GM19395 (cell line): ENCODE data around the gene E2F6.

ENCODE experiments used
- ATAC-seq: cut with Tn5 transposase; IDR thresholded peaks from one replicate; pipeline ENCODE4 v1.9.1; 2021; ENCODE audit warnings: mild to moderate bottlenecking, moderate library complexity; ENCODE audit not compliant: unreplicated experiment

E2F6 gene, protein sequence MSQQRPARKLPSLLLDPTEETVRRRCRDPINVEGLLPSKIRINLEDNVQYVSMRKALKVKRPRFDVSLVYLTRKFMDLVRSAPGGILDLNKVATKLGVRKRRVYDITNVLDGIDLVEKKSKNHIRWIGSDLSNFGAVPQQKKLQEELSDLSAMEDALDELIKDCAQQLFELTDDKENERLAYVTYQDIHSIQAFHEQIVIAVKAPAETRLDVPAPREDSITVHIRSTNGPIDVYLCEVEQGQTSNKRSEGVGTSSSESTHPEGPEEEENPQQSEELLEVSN

DNA sequence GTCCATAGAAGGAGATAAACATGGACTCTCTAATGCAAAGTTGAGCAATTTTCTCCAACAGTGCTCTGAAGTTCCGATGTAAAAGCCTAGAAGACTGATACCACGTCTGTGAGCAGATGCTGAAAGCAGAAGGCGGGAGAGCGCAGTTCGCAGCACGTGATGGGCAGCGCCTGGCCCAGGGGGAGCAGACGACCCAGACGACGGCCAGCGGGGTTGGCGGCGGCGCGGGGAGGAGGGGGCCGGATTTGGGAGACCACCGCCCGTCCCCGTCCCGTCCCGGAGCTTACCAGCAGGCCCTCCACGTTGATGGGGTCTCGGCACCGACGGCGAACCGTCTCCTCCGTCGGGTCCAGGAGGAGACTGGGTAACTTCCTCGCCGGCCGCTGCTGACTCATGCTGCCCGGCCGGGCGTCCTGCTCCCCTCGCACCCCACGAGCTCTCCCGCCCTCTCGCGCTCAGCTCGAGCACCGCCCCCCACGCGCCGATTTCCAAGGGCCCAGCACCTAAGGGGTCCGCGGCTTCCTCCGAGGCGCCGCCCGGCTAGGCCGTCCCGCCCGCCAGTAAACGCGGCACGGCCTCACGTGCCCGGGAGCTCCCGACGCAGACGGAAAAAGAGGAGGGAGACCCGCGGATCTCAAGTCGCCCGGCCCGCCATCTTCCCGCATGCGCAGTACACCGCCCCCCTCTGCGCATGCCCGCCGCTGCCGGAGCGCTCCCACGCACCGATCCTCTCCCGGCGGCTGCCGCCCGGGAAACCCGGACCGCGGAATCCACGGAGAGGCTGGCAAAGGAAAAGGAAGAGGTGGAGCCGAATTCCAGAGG lies at the start of gene E2F6:
Gene E2F6 (minus strand): TSS at position 677 of the 822 bp plus-strand sequence. CDS start 282 bp downstream, at position 395.
- ATAC-seq, result peak; percentile 67

DNA sequence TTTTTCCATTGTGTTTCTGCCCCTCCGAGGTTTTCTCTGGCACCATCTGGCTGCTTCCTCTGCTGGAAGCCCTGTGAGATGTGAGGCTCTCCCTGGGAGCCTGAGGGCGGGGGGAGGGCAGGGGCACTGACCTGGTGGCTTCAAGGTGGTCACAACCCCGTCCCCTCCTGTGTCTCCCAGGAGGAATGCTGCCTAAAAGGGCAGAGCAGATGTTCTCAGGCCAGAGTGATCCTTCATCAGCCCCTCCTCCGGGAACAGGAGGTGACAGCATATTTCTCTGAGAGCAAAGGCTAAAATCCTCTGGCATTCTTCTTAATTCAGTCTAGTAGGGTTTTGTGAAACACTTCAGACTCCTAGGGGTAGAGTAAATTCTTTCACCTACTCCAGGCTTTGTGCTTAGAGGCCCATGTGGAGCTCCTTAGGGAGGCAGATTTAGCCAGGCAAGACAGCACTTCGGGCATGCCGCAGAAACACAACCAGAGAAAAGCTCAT lies 49.6 kb upstream of the E2F6 start:
- ATAC-seq, result no peak

DNA sequence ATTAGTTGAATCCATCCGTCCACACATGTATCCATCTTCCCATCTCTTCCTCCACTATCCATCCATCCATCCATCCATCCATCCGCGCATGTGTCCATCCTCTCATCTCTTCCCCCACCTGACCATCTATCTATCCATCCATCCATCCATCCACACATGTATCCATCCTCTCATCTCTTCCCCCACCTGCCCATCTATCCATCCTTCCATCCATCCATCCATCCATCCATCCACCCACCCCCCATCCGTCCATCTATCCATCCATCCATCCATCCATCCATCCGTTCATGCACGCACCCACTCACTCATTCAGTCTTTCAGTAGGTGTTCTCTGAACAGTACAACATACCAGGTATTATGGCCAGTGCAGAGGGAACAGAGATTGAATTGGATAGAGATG lies 48.9 kb upstream of the E2F6 start:
- ATAC-seq, result no peak

DNA sequence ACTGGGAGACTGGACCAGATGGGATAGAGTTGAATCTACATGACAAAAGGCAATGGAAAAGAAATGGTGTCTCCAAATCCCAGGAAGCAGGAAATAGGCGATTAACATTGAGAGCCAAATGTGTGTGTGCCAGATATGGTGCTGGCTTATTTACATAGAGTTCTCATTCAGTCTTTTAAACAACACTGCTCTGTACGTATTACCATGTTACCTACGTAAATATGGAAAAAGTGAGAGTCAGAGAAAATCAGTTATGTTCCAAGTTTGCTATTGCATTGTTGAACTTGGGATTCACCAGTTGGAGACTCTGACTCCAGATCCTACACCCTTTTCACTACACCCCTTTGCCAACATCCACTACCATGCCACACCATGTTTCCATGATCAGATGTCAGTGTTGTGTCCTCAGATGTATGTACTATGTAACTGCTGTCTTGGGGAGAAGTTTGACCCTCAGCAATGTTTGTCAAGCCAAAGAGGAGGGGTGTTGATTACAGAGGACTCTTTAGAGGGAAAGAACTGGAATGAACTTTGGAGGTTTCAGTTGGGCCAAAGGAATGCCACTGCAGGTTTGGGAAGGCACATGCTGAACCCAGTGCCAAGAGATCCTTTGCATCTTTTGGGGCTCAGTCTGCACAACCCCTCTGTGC lies 48.2 kb upstream of the E2F6 start:
- ATAC-seq, result no peak

DNA sequence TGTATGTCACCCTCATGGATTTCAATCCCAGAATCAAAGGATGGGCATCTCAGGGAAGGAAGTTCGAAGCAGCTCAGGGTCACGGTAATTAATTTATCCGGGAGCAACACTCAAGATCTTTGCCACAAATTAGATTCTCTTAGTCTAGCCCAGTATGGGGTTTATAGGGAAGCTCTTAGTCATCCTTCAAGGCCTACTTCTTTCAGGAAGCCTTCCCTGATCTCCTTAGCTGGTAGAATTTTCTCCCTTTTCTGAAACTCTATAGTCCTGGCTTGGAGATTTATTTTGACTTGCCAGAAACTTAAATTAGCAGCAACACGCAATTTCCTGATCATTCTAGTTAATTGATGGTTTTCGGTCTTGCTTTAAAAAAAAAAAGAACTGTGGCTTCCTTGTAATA lies 47.4 kb upstream of the E2F6 start:
- ATAC-seq, result no peak

DNA sequence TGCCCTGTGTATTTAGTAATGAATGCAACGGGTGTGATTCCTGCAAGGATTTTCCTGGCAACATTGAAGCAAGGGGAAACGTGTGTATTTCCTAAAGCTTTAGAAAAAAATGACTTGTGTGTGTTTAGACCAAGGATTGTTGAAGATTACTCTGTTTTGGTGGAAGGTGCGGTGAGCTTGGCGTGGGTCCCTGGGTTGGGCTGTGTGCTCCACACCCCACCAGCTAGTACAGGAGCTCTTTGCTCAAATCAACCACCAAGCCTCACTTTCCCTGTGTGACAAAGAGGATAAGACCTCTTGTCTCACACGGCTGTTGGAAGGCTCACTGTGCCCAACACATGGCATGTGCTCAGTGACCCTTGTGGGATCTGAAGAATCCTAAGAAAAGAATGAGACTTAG lies 46.5 kb upstream of the E2F6 start:
- ATAC-seq, result no peak

DNA sequence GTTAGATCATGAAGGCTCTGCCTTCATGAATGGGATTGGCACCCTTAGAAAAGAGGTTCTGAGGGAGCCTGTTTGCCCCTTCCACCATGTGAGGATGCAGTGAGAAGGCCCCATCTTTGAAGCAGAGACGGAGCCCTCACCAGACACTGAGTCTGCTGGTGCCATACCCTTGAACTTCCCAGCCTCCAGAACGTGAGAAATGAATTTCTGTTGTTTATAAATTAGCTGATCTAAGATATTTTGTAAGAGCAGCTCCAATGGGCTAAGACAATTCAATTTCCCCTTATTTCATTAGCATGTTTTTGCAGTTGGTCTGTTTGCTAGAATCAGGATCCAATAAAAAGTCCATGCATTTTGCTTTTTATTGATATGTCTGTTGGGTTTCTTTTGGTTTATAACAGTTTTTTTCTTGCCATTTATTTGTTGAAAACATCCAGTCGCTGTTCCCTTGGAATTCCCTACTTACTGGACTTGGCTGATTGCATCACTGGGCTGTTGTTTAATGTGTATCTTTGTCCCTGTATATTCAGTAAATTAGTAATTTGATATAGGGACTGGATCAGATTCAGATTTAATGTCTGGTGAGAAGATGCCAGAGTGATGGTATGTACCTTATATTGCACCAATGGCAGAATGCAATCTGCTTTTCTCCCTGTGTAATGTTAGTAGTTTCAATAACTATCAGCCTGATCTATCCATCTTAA lies 43.8 kb upstream of the E2F6 start:
- no peak for ATAC-seq

DNA sequence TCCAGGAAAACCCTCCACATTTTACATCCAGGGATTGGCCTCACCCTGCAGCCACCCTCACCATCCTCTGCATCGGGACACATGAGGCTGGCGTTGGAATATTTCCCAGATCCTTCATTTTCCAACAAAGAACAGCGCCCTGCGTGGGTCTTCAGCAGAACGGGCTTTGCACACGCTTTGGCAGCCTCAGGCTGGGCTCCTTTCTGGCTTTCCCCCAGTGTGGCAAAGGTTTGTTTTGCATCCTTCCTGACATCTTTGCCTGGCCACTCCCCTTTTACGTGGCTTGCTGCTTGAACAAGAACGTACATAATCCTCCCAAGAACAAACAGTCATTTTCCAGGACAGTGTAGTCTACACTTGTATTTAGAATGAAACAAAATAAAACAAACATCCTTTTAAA lies 42.3 kb upstream of the E2F6 start:
- no peak for ATAC-seq

DNA sequence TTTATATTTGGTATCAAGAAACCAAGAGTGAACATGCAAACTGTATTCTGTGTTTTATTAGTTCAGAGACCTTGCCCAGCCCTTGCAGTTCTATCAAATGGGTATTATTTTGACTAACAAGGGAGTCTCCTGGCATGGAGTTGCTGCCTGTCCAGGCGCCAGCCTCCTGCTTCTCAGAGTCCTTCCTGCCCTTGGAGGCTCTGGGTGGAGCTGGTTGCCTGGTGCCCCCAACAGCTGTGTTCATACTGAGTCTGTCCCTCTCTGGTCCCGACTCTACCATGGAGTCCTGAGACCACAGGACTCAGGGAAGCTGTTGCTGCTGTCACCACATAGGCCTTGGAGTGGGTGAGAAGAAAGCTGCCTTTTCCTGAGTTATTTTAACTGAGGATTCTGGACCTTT lies 41.6 kb upstream of the E2F6 start:
- no peak for ATAC-seq

DNA sequence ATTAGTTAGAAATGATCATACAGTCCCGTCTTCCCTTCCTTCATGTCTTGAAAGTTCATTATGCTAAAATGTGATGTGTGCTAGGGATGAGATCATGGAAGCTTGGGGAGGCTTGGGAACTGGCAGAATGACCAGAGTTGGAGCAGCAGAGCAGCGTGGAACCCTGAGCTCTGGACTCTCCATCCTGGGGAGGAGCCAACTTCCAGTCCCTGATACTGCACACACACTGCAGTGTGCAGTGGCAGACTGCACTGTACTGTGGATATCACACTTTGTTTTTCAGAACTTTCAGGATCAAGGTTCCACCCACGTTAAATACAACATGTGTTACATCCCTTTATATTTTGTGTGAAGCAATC lies 40.6 kb upstream of the E2F6 start:
- no peak for ATAC-seq

DNA sequence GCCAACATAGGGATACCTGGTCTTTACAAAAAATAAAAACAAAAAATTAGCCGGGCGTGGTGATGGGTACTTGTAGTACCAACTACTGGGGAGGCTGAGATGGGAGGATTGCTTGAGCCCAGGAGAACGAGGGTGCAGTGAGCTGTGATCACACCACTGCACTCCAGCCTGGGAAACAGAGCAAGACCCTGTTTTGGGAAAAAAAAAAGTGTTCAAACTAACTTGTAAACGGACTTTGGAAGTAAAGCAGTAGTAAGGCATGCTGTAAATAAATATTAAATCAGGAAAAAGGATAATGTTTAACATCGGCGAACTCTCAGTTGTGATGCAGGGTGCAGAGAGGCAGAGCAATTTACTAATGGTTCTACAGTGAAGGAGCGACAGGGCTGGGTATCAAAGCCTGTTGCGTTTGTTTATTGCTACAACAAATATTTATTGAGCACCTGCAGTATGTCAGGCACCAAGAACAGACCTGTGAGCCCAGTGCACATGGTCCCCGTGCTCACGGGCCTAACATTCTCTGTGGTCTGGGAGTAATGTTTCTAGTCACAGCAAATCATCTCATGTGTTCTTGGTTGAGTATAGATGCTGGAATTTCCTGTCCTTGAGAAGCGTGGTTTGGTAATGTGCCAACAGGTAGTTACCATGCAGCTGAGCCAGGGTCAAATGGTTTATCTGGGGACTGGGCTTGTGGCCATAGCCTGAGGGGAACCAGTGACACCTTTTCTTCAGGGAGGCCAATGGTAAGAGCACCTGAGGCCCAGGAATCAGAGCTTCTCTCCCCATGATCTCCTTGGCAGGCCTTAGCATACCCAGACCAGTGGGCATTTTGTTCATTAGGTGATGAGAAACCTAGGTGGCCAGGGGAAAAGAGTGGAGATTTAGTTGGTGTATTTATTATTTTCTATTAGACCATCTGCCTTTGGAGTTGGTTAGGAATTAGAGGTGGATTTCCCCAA lies 40.0 kb upstream of the E2F6 start:
- no peak for ATAC-seq

DNA sequence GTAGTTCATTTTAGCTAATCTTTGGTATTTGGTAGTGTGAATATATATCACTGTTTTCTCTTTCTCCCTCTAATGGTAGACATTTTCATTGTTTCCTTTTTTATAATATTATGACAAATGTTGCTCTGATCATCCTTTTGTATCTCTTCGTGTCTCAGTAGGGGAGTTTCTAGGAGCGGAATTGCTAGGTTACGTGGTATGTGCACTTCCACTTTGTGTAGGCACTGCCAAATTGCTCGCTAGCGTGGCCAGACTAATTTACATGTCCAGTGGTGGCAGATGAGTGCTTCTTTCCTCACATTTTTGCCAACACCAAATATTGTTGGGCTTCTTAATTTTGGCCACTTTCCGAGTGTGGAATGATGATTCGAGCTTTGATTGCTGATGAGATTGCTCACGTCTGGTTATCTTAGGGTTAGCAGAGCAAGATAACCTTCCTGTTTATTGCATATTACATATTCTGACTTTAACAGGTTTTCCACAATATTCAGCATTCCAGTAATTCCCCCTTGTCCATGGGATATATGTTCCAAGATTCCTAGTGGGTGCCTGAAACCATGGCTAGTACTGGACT lies 37.5 kb upstream of the E2F6 start:
- ATAC-seq, result no peak

DNA sequence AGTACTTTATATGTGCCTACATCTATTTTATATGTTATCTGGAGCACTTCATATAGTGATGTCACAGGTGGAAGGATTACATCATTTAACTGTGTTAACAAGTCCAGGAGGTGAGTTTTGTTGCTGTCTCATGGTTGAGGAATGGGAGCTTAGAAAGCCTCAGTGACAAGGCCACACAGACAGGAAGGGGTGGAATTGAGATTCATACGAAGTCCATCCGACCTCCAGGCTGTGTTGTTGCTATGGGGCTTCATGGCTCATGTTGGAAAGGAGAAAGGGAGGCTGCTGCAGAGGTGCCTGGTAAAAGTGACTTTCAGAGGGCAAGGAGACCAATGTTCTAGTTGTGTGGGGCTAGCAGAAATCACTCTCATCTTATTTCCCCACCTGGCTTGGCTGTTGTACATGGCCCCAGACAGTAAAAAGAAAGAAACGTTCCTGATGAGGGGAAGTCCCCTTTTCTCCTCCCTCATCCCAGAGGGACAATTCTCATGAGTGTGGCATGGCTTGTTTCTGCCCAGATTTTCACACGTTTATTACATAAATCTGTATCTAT lies 36.9 kb upstream of the E2F6 start:
- no peak for ATAC-seq

DNA sequence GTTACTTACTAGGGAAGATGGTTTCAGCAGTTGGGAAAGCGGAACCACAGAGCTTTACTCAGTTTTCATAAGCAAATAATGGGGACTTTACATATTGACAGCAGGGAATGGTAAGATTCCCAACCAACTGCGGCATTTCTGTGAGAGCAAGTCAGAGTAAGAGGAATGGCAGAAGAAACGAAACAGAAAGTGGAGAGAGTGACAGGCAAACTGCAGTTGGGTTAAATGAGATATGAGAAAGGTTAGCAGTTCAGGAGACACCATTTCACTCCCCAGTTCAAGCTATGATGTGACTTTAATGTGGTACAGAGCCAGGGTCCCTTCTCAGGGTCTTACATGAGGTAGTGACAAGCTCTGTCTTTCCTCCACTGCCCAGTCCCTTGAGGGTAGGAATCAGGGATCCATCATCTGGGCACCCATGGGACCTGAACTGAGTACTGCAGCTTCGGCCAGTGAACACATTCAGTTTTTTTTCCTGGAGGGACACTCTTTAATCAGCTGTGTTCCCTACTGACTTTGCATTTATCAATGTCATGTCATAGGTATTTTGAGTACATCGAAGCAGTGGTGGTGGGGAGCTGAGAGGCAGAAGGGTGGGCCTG lies 34.8 kb upstream of the E2F6 start:
- ATAC-seq, result no peak

DNA sequence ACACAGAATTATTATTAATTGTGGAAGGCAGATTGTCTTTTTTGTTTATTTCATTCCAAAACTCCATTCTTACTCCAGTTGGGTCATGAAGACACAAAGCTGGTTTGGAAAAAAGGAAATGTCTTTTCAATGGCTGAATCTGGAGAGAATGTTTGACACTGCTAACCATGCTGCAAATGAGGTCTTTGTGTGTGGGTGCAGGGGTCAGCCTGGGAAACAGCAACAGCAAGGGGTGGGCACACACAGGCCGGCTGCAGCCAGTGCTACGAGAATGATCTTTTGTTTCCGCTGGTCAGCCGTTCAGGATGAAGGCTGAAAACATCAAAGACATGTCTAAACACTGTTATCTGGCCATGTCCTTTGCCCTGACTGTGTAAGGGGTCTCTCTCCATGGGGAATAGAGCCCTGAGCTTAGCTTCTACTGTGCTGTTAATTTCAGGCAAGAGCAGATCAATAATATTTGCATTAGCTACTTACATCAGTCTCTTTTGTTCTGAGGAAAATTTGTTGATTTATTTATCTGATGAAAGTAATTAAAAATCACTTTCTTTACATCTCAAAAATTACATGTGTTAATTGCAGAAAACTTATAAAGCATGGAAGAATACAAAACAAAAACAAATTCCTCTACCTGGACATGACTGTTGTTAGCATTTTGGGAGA lies 33.3 kb upstream of the E2F6 start:
- no peak for ATAC-seq

DNA sequence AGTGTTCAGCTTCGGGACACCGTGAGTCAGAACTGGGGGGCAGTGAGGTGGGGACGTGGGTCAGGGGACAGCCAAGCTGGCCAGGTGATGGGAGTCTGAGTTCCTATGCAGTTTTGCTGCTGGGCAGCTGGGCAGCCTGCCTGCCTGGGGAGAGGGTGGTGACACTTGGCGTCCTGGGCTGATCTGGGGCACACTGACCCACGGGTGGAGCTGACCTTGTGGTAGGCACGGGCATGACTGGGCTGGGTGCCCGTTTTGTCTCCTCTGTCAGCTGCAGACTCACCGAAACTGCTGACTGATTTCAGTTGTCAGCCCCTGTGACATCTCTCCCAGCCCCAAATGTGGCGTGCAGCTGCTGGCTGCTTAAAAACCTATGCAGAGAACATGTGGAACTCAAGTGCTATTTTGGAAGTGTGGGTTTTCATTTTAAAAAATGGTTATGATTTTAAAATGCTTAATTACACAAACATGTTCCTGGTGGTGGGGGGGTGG lies 32.6 kb upstream of the E2F6 start:
- peak; percentile 76 for ATAC-seq

DNA sequence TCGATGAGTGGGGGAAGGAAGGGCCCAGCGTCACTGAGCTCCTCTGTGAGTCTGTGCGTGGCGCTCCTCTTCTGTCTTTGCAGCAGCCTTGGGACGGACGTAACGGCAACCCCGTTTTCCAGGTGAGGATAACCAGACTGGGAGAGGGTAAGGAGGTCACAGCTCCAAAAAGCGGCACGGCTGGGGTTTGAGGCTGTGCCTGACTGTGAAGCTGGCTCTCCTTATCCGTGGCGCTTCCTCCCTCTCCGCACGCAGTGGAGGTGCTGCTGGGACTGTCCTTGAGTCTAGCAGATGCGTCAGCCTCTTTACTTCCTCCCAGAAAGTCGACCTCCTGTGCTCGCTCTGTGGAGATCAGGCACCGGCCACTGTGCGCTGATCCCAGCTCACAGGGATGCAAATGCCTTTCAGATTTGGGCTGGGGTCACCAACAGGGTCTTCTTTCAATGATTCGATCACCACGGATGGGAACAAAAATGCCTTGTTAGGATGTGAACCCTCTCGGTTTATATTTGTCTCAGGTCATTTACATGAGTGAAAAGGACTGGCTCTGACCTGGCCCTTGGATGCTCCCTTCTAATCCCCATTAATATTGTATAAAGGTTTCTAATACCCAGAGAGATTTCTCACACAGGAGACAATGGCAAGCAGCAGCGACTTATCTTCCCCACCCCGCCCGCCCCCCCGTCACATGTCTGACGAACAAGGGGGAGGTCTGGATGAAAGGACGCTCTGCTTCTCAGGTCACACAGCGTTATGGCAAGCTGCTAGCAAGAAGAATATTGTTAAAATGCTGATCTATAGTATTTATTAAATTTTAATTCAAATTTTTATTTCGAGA lies 30.1 kb upstream of the E2F6 start:
- ATAC-seq, result no peak
